Inflammatory macrophage treated with lipopolysaccharide for 1 hour (primary cell): ENCODE measurements around the gene THAP2.
"Not testable (repeated sequence)": the region's sequence is repeated elsewhere in the genome, so short reads cannot be mapped to it uniquely, and the experiment has no call there.

ENCODE experiments used
- DNase-seq, 2 donors: peaks; one replicate each; pipeline ENCODE4 v3.0.0-alpha.2; 2020 to 2022

The THAP2 gene

DNA sequence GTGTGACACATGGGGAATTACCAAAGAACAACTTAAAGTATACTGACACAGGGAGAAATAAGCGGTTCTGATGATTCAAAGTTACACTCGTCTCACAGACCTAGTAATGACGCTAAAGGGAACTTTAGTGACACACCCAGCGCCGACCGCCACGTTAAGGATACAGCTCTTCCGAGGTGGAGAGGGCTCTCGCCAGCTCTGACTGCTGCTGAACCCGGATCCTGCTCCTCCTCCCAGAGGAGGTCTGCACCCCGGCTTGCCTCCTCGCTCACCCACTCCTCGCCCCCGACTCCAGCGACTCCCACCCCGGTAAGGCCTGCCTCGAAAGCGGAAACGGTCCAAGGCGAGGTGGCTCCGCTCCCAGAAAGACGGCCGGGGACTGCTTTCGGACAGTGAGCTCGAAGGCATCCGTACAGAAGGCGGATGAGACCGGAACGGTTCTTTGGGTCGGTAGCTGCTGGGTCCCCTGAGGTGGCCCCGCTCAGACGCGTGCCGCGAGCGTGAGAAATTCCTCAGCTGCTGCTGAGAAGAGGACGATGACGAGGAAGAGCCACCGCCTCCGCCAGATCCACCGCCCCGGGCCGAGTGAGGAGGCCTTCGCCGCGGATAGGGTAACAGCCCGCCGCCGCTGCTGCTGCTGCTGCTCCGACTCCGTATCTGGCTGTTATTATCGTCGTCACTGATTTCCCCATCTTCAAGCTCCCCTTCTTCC is 1.1 kb upstream of the THAP2 start:
- DNase-seq: peak; percentile 89 to 93

GRCh38 chr12:71664411-71665089 is 449 bp downstream of the THAP2 start:
- DNase-seq: peak; percentile 22 to 27

DNA sequence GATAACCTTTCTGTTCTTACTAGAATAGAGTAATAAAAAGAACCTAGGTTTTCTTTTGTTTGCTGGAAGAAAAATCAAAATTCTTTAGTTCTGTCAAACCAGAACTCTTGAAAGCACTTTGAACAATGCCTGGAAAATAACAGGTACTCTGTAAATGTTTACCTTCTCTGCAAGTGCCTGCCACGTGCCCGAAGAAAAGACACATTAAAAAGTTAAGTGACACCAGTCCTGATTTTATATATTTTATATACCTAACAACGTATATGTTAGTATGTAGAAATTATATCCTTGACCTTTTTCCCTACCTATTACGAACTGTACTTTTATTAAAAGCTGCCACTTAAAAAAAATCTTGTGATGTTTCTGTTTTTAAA is 976 bp downstream of the THAP2 start:
- no peak for DNase-seq

GRCh38 chr12:71666259-71666658 is 2.2 kb downstream of the THAP2 start:
- no peak for DNase-seq

- DNase-seq: no peak
Measured at GRCh38 chr12:71671311-71671710, 7.2 kb downstream of the THAP2 start.

DNA sequence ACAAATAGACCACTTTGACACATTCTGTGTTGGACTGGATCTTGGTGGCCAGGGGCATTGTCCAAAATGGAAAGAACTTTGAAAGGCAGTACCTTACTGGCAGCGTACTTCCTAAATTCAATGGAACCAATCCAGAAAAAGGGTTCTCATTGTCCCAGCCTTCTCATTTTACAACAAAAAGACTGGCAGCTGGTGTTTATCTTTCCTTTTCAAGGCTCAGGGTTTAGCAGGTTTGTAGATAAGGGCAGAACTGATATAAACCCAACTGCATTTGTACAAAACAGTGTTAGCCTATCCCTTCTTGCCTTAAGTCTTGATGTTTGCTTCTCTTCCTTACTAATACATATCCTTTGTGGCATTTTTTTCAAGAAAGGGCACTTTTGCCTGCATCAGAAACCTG is 7.7 kb downstream of the THAP2 start:
- no peak for DNase-seq

DNA sequence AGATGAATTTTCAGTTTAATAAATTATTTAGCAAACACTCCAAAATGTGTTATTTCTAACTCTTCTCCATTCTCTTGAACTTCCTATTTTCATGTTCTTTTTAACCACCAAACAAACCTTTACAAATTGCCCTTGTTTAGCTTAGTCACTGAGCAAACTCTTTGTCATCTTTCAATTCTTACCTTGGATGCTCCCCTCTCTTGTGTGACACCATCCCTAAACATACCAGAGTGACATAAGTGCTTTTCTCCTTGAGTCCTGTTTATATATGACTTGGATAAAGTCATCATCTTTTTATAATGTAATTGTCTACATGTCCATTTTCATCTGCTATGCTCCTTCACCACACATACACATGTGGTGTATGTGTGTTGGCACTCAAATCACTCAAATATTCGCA is 18.4 kb downstream of the THAP2 start:
- DNase-seq: peak in 1 of 2 donors; percentile 15

- no peak for DNase-seq
Measured at GRCh38 chr12:71683633-71684032, 19.5 kb downstream of the THAP2 start.

DNA sequence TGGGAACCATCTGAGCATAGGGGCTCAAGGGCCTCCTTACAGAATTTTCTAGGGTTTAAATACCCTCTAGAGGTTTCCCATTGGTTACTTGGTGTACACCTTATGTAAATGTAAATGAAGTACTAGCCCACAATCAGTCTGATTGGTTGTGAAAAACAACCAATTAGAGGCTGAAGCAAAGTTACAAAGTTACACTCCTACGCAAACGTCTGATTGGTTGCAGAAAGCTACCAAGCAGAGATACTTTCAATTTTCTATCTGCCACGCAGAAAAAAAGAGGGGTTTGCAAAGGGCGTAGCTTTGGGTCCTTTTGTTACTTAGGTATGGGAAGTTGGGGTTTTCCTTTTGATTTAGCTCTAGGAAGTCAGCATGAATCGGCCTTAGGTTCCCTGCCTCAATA is 20.0 kb downstream of the THAP2 start:
- peak; percentile 64 to 73 for DNase-seq

GRCh38 chr12:71685312-71685906 is 21.3 kb downstream of the THAP2 start:
- no peak for DNase-seq

GRCh38 chr12:71685914-71686657 is 22.0 kb downstream of the THAP2 start, which contains the start of gene TMEM19:
TMEM19 (plus strand) TSS chr12:71686082; CDS start chr12:71686681, 599 bp downstream.
- peak; percentile 92 to 94 for DNase-seq

GRCh38 chr12:71686658-71687025 is 22.5 kb downstream of the THAP2 start:
- DNase-seq: peak in 1 of 2 donors; percentile 7

GRCh38 chr12:71687172-71687571 is 23.1 kb downstream of the THAP2 start:
- DNase-seq: not testable (repeated sequence)

DNA sequence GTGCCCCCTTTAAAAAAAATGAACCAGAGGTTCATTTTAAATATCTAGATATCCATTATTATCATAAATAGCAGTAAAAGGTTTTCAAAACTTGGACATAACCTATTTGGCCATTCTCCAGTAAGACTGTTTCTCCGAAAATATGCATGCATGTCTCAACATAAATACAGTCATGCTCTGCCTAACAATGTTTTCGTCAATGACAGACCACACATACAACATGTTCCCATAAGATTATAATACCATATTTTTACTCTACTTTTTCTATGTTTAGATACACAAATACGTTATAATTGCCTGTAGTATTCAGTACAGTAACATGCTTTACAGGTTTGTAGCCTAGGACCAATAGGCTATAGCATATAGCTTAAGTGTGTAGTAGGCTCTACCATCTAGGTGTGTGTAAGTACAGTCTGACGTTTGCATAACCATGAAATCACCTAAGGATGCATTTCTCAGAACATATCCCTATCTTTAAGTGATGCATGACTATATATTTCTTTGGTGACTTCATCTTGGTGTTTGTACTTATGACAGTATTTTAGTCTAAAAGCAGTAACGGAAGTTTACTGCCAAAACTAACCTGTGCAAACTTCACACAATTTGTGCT is 25.0 kb downstream of the THAP2 start:
- no peak for DNase-seq

GRCh38 chr12:71691504-71692129 is 27.5 kb downstream of the THAP2 start:
- no peak for DNase-seq

DNA sequence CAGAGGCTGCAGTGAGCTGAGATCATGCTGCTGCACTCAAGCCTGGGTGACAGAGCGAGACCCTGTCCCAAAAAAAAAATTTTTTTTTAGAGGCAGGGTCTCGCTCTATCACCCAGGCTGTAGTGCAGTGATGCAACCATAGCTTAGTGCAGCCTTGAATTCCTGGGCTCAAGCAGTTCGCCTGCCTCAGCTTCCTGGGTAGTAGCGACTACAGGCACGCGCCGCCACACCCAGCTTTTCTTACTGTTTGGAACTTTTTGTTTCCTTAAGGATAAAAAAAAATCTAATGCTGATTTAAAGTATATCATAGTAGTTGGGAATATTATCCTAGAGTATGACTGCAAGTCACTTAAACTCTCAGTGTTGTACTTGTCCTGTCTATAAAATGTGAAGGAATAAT is 29.0 kb downstream of the THAP2 start:
- no peak for DNase-seq

GRCh38 chr12:71693651-71694050 is 29.6 kb downstream of the THAP2 start:
- DNase-seq: not testable (repeated sequence)

DNA sequence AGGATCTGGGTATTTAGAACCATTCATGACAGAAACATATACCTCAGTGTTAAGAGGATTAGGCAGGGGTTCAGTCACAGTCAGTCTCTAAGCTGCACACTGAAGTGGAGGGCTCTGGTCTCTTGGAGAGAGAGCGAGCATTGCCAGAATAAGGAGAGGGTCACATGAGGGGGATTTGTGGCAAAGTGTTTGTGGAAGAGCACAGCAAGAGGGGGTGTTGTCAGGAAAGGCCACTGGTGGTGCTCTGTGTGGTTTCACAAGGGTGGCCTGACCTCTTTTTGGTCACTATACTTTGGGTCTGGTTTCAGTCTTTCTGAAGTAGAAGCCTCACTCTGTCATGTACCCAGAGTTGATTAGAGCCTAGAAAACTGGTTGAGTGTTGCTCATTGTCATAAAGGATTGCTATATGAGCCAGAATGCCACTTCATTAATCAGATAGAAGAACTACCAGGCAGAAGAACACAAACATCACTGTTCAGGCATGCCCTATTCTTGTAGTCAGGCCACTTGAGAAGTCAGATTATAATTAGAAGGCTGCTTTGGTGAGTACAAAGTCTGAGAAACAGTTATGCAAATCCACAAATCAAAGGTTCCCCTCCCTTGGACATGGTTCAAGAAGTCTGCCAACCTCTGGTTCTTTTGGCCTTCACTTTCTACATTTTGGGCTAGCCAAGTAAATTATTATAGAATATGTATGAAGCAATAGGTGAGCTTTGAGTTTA is 30.2 kb downstream of the THAP2 start:
- no peak for DNase-seq

DNA sequence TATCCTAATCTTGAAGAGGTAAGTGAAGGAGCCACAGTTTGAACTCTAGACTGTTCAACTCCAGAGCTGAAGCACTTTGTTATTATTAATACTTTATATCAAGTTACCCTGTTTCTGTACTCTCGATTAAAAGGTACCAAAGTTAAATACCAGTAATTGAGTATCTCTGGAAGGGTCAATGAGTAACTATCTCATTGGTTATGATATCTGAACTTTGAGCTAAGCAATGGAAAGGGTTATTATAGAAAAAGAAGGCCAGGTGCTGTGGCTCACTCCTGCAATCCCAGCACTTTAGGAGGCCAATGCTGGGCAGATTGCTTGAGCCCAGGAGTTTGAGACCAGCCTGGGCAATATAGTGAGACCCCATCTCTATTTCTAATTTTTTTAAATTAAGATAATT is 31.7 kb downstream of the THAP2 start:
- no peak for DNase-seq

- DNase-seq: not testable (repeated sequence)
Measured at GRCh38 chr12:71702181-71702580, 38.1 kb downstream of the THAP2 start.

- DNase-seq: no peak
Measured at GRCh38 chr12:71702590-71702989, 38.5 kb downstream of the THAP2 start.

DNA sequence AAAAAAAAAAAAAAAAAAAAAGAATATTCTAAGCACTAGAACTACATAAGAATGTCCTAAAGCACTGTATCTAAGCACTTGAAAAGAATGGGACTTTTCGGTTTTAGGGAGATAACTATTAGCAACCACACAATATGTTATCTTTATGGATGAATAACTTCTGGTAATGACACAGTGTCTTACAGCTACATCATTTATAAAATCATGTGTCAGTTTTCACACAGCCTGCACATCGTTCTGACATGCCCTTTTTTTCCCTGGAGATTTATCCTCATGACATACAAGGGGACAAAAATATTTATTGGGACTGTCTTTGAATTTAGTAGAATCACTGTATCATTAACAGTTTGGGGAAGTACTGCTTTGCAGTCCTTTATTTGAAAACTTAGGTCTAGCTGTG is 39.1 kb downstream of the THAP2 start:
- DNase-seq: no peak
